HG03039 (cell line): ENCODE data around the gene GTF3C4.

Source experiments
- ATAC-seq: cut with Tn5 transposase; IDR thresholded peaks from one replicate; pipeline ENCODE4 v1.9.1; 2021; ENCODE audit warnings: mild to moderate bottlenecking, moderate library complexity; ENCODE audit not compliant: unreplicated experiment

GTF3C4 gene, protein sequence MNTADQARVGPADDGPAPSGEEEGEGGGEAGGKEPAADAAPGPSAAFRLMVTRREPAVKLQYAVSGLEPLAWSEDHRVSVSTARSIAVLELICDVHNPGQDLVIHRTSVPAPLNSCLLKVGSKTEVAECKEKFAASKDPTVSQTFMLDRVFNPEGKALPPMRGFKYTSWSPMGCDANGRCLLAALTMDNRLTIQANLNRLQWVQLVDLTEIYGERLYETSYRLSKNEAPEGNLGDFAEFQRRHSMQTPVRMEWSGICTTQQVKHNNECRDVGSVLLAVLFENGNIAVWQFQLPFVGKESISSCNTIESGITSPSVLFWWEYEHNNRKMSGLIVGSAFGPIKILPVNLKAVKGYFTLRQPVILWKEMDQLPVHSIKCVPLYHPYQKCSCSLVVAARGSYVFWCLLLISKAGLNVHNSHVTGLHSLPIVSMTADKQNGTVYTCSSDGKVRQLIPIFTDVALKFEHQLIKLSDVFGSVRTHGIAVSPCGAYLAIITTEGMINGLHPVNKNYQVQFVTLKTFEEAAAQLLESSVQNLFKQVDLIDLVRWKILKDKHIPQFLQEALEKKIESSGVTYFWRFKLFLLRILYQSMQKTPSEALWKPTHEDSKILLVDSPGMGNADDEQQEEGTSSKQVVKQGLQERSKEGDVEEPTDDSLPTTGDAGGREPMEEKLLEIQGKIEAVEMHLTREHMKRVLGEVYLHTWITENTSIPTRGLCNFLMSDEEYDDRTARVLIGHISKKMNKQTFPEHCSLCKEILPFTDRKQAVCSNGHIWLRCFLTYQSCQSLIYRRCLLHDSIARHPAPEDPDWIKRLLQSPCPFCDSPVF

DNA sequence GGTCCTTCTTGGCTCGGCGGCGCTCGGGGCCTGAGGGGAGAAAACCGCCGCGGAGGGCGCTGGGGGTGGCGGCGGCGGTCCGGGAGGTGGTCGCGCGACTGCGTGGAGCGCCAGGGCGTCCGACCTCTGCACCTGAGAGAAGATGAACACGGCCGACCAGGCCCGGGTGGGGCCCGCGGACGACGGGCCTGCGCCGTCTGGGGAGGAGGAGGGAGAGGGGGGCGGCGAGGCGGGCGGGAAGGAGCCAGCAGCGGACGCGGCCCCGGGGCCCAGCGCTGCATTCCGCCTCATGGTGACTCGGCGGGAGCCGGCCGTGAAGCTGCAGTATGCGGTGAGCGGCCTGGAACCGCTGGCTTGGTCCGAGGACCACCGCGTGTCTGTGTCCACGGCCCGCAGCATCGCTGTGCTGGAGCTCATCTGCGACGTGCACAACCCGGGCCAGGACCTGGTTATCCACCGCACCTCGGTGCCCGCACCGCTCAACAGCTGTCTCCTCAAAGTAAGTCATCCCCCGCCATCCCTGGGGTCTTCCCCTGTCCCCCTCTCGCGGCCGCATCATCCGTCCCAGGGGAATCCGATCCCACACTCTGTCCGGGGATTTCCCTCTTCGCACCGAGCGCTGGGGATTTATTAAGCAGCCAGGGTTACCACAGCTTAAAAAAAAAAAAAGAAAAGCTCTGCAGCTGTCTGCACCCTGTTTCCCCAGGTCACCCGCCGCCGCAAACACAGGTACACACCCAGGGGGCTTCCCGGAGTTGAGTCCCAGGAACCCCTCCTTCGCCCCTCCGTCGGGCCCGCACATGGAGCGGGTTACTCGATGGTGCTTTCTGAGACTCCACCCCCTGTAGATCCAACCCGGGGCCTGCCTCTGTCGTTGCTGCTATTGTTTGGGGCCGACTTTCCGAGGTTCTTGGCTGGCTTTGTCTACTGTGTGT is at the start of gene GTF3C4:
Gene GTF3C4 (plus strand): TSS at position 8 of the 935 bp plus-strand sequence. CDS start 135 bp downstream, at position 143.
- ATAC-seq, result peak; percentile 22

DNA sequence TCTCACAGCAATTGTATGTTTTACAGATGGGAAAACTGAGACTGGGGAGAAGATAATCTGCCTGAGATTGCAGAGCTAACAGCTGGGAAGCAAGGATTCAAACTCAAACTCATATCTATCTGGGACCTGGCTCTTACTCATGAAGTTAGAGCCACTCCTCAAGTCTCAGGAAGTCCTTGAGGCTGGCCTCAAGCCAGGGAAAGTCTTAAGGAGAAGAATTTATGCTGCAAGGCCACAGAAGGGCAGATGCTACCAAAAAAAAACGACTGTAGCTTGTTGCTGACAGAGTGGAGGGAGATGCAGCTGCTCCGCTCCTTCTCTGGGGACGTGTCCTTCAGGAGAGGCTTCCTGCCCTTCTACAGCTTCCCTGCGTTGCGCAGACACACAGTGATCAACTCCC is 48.1 kb upstream of the GTF3C4 start:
- no peak for ATAC-seq

DNA sequence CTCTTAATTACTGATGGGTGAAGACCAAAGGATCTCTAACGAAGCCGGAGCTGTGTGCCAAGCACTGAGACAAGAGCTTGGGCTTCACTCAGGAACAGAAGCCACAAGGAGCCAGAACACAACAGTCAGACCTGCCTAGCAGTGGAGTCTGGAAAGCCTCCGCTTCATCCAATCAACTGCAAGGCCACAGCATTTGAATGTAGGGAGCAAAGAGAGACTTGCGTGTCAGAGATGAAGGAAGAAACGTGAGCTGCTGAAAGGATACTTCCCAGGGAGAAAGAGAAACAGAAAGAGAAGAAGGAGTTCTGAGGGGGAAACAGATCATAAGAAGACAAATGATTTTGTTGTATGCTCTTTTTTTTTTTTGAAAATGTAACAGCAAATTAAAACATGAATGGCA is 44.0 kb upstream of the GTF3C4 start:
- no peak for ATAC-seq

DNA sequence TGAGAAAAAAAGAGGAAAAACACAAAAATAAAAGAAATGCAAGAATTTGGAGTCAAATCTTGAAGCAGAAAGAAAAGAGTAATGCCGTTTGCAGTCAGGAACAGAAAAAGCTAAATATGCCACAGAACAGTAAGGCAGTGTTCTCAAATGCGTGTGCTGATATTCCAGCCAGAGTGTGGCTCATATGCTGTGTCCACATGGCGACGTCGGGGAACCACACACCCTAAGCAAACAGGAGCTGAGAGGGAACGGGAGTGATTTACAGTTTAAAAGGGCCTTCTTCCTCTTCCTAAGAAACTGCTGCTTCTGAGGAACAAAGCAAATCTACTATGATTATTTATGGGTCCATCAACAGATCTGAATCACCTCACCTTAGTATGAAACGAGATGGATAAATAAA is 43.2 kb upstream of the GTF3C4 start:
- no peak for ATAC-seq

DNA sequence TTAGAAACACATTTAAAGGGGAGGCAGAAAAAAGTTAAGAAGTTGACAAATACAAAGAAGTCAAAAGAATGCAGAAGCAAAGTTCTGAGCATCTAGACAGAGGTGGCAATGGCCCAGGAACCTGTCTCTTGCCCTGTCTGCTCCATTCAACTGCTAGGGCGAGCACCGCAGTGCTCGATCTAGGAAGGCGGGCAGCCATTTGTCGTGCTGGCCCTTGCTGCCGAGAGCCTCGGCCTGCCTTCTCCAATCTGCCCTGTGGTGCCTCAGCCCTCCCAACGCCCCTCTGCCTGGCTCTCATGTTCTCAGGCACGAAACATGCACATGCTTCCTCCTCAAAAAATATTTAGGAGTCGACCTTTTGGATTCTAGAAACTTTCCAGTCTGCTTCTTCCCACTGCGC is 42.7 kb upstream of the GTF3C4 start:
- no peak for ATAC-seq

DNA sequence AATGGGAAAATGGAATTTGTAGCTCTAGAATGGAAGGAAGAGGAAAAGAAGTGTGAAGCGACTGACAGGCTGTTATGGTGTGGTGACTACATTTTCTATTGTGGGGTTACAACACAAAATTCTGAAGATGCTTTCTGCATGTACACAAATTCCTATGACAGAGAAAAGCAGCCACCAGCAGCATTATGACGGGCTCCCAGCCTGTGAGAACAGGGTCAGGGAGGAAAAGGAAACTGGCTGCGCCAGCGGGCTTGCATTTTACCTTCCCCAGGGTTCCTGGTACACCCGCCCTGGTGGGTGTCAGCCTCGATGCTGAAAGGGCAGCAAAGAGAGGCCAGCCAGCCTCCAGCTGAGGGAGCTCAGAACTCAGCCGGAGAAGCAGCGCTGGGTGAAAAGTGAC is 41.5 kb upstream of the GTF3C4 start:
- no peak for ATAC-seq

DNA sequence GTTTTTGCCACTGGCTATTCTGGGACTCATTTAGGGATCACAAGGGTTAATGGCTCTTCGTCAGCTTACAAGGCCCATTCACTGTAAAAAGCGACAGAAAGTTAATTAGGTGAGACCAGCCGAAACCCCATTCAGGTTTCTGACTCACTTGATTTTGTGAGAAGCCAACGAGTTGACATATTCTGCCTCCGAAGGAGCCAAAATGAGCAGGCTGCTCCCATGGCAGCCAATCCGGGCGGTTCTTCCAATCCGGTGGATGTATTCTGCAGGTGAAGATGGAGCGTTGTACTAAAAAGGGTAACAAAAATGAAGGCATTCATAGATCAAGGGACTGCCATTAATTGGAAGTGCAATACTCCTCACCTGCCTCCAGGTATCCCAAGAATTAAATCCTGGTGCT is 40.1 kb upstream of the GTF3C4 start:
- no peak for ATAC-seq

DNA sequence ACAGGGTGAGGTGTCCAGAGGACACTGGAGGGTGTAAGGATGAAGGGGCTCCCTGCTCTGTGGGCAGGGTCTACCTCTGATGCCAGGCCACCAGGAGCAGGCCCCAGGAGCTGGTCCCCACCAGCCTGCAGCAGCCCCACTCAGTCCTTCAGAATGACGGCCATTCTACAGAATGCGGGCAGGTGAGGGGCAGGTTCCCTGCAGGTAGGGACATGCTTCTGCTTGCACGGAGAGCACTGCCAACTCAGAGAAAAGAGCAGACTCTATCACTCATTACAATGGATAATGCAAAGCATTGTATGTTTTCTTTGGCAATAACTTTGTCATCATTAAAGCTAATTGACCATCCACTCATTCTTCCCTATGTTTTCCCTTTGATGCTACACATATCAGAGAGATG is 39.5 kb upstream of the GTF3C4 start:
- ATAC-seq, result no peak

DNA sequence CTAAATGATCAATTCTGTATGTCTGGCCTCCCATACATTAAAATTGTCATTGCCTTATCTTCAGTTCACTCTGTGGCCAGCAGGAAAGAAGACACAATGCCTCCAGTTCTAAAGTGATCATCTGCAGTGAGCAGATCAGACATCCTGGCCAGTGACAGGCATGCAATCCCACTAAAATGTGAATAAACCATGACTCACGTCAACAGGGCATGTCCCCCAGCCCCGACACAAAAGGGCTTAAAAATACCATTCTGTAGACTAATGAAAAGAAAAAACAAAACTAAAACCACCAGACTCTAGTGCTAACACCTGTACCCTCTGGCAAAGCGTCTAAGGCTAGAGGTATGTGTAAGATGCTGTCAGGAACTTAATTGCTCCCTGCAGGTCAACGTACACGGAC is 39.0 kb upstream of the GTF3C4 start:
- ATAC-seq, result no peak

DNA sequence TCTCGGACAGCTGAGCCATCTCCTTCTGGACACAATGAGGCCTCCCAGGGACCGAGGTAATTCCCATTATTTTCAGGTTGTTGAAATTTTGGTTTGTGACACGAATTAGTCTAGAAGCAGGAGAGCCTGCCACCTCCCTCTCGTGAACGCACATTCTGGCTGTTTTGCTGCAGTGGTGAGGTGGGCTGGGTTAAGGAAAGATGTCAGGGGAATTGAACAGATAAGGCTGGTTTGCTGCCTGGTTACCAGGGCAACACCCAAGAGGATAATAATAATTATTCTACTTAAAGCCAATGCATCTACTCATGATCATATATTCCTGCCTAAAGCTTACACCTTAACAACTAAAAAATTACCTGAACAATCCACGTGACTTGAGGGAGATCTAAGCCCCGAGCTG is 38.6 kb upstream of the GTF3C4 start:
- no peak for ATAC-seq

DNA sequence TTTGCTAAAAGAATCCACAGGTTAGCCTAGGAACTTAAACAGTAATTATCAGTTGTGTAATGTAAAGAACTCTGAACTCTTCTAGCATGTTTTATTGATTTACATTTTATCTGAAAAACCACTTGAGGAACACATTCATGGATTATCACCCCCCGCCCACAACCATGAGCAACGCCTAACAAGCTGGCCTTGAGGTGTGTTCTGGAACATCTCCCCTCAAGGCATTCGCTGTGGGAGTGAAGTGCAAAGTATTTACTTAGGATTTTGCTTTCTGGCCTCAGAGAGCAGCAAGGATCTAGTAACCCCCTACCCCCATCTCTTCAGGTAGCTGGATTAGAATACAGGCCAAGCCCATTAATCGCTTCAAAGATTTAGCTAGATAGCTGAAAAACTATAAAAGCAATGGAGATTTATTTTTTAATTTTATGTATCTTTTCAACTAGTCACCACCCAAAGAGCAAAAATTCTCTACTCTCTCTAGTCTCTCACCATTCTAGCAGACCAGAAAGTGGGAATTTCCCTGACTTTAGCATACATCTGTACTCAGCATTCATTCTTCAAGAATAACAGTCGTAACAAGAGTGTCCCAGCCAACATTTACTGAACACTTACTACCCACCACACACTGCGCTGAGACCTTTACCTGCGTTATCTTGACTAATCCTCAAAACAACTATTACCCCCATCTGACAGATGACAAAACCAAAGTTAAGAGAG is 37.7 kb upstream of the GTF3C4 start:
- ATAC-seq, result no peak

DNA sequence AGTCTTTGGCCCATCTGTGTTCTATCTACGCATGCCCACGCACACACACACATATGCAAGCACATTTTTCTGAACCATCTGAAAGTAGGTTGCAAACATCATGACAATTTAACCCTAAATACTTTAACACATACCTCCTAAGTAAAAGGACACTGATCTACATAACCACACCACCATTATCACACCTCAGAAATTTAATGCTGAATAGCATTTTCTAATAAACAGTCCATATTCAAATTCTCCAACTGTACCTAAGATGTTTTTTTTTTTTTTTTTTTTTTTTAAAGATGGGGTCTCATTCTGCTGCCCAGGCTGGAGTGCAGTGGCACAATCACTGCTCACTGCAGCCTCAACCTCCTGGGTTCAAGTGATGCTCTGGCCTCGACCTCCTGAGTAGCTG is 35.9 kb upstream of the GTF3C4 start:
- no peak for ATAC-seq

DNA sequence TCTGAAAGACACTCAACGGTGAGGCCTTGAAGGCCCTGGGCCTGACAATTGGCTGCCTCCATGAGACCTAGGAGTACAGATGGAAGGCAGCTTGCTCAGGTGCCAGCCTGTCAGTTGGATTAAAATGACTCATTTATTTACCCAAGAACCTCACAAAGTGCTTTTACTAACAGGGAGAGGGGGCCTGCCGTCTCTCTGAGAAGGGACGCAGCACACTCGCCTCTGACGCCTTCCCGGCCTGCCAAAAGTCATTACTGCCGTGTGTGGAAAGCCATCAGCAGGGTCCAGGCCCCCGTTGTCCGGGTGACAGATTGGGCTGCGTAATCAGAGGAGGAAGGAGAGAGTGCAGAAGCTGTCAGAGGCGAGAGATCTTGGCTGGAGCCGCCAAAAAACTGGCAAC is 32.9 kb upstream of the GTF3C4 start:
- ATAC-seq, result no peak

DNA sequence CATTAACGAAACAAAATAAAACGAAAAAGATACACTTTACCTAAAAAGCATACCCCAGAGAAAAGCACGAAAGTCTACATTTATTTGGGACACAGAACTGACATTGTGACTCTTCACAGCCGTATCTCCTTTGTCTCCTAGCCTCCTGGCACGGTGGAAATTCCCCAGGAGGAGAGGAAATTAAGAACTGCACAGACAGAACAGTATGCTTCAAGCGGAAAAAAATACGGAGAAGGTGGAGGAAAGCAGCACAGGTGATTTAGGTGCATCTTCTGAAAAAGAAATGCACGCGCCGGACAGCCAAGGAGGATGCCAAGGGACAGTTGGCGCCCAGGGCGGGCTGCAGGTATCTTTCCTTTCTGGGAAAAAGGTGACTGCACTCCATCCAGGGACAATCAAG is 32.5 kb upstream of the GTF3C4 start:
- ATAC-seq, result no peak

DNA sequence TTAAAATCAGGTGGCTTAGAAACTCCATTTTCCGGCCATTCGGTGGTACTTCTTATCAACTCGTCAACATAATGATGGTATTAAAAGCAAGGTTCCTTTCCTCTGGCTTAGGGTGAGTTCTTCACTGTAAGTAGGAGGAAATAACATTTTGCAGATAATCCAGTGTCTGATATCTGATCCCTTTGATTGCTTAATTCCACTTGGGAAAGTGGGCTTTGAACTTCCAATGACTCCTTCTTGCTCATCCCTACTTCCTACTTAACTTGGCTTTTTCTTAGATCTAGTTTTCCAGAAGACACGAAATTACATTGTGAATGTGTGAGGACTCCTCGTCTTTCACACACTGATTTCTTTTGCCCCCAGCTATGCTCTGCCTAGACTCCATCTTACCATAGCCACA is 32.0 kb upstream of the GTF3C4 start:
- no peak for ATAC-seq

DNA sequence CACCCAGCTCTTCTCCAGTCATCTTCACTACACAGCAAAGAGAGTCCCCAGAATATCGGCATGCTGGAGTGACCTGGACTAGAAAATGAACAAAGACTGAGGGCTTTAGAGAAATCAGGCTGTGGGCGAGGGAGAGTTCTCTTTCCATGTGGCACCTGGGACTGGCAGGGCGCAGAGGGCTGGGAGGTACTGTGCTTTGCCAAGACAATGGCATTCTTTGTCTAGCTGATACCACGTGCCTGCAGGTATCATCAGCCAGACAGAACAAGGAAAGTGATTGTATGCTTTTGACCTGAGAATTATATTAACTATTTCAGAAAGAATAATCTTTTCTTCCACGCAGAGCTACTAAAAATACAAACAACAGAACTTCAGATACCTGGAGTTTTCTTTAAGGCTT is 30.9 kb upstream of the GTF3C4 start:
- no peak for ATAC-seq

DNA sequence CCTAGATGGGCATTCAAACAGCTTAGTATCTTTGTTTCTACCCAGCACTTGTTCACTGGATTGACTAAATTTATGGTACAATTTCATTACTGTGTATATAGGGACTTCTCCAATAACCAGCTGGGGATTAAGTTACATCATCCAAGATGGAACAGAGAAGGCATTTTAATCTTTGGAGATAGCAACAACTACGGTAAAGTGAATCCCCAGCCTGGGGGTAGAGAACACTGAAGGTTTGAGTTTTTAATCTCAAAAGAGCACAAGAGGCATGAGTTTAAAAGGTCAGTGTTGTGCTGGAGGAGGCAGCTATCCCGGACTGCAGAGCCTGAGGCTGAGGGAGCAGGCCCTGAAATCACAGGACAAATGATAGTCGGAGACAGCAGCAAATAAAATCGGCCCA is 29.0 kb upstream of the GTF3C4 start:
- ATAC-seq, result no peak

DNA sequence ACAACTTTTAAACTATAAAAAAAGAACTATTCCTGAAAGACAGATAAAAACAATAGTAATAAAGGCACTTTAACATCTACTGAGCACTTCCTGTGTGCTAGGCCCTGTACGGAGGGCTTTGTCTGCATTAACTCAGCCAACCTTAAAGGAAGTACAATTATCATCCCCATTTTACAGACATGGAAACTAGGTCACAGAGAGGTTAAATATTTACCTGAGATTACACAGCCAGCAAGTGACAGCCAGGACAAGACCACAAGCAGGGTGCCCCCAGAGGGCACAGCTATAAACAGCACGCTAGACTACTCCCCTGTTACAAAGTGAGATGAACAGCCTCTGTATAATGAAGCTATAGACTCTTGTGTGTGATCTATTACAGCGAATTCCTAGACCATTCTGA is 26.0 kb upstream of the GTF3C4 start:
- no peak for ATAC-seq

DNA sequence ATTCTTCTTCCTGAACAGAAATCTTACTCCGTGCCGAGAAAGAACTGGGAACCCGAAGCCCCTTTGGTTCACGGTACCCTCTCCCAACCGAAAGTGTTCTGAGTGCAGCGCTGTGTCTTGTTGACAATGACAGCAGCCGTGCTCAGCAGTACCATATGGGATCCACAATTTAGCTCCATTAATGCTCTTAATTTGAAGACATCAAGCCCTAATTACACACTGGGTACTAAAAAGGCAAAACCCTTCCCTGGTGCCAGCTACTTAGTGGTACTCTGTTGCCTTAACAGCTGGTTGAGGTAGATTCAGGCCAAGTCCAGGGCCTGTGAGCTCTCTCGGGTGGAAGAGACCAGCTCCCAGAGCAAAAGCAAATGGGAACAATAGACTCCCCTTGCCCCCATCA is 25.0 kb upstream of the GTF3C4 start:
- no peak for ATAC-seq

DNA sequence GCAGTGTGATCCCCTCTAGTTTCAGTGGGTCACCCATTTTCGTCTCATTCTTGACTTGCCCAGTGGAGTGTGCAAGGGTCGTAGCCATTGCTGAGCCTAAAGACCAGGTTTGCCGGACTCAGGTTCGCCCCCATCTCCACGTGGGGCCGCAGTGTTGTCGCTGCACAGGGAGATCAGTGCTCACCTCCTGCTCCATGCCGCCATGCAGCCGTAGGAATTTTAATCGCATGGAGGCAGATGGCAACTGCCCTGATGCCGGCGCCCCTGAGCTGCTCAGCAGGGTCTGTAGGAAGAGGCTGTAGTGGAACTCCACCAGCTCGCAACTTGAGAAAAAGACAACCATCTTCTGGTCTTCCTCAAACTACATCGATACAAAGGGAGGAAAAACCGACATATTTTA is 24.6 kb upstream of the GTF3C4 start:
- ATAC-seq, result no peak

DNA sequence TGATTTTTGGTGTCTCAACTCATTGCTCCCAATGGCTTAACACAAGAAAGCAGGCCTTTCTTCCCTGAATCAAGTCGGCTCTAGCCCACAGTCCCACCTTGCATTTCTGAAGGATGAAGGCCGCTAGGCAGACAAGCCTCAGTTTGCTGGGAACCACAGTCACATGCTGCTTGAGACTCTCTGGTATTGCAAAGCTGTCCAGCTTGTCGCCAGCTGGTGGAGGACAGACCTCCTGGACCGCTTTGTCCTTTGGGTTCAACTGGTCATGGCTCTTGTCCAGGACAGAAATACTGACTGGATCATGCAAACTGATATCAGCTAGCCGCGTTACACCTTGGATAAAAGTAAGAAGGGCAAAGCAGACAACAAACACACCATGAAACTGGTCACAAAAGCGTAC is 23.5 kb upstream of the GTF3C4 start:
- no peak for ATAC-seq
